NCI-H82 treated with DMSO at 0.1 percent for 48 hours (cell line): ENCODE data around the gene CDK5R1.
A peak's percentile ranks its signal among the peaks of the same experiment; 100 is the strongest.
"Not testable (repeated sequence)": the region's sequence is repeated elsewhere in the genome, so short reads cannot be mapped to it uniquely, and the experiment has no call there.

Experiments
- DNase-seq: peaks from one replicate; lab custom pipeline; 2025; ENCODE audit not compliant: unreplicated experiment; lab: John Stamatoyannopoulos, UW

The CDK5R1 gene

GRCh38 chr17:32515677-32516383, 29.0 kb downstream of the CDK5R1 start:
- peak; percentile 37 for DNase-seq

- peak; percentile 60 for DNase-seq
These were observed 29.7 kb downstream of the CDK5R1 start for GRCh38 chr17:32516450-32516849.

- DNase-seq, result no peak
These were observed 30.3 kb downstream of the CDK5R1 start for GRCh38 chr17:32516940-32517701.

GRCh38 chr17:32517982-32518381, 31.2 kb downstream of the CDK5R1 start:
- no peak for DNase-seq

GRCh38 chr17:32518646-32519227, 31.9 kb downstream of the CDK5R1 start:
- DNase-seq, result no peak

- peak; percentile 79 for DNase-seq
These were observed 32.7 kb downstream of the CDK5R1 start for GRCh38 chr17:32519228-32520103.

GRCh38 chr17:32520104-32520701, 33.4 kb downstream of the CDK5R1 start:
- no peak for DNase-seq

GRCh38 chr17:32520737-32521404, 34.1 kb downstream of the CDK5R1 start:
- peak; percentile 35 for DNase-seq

- DNase-seq, result no peak
These were observed 36.4 kb downstream of the CDK5R1 start for GRCh38 chr17:32523017-32523680.

- no peak for DNase-seq
These were observed 37.2 kb downstream of the CDK5R1 start for GRCh38 chr17:32523827-32524552.

- not testable (repeated sequence) for DNase-seq
These were observed 37.7 kb downstream of the CDK5R1 start for GRCh38 chr17:32524553-32524880.

- DNase-seq, result peak; percentile 42
These were observed 38.3 kb downstream of the CDK5R1 start for GRCh38 chr17:32525122-32525521.

- DNase-seq, result no peak
These were observed 40.4 kb downstream of the CDK5R1 start for GRCh38 chr17:32527146-32527545.

GRCh38 chr17:32528825-32529224, 42.0 kb downstream of the CDK5R1 start:
- DNase-seq, result no peak

GRCh38 chr17:32529604-32530003, 42.8 kb downstream of the CDK5R1 start:
- no peak for DNase-seq

- no peak for DNase-seq
These were observed 46.5 kb downstream of the CDK5R1 start for GRCh38 chr17:32533296-32533695.

GRCh38 chr17:32536736-32537643, 50.2 kb downstream of the CDK5R1 start:
- no peak for DNase-seq
